ENCODE results near the gene CSNK2A3.
"Not testable (repeated sequence)": the region's sequence is repeated elsewhere in the genome, so short reads cannot be mapped to it uniquely, and the experiment has no call there.

The CSNK2A3 gene

DNA sequence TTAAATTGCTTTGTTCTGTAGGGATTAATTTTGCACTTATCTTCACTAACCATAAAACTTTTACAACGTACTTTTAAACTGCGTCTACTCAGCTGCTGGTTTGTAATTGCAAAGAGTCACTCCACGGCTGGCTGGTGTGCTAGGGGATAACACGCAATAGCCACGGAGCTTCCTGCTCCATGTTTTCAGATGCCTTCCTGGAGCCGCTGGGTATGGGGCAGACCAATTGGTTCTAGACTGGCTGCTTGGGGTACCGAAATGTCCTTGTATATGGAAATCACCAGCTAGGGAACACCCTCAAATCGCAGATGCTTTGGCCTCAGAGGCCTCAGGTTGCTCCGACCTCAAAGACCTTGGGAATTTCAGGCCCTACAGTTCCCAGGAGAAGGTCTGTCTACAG is 3.8 kb upstream of the CSNK2A3 start:
- TF ChIP-seq, protein P1, sequence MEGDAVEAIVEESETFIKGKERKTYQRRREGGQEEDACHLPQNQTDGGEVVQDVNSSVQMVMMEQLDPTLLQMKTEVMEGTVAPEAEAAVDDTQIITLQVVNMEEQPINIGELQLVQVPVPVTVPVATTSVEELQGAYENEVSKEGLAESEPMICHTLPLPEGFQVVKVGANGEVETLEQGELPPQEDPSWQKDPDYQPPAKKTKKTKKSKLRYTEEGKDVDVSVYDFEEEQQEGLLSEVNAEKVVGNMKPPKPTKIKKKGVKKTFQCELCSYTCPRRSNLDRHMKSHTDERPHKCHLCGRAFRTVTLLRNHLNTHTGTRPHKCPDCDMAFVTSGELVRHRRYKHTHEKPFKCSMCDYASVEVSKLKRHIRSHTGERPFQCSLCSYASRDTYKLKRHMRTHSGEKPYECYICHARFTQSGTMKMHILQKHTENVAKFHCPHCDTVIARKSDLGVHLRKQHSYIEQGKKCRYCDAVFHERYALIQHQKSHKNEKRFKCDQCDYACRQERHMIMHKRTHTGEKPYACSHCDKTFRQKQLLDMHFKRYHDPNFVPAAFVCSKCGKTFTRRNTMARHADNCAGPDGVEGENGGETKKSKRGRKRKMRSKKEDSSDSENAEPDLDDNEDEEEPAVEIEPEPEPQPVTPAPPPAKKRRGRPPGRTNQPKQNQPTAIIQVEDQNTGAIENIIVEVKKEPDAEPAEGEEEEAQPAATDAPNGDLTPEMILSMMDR (IDR thresholded peaks at IDR 0.05; ENCODE audit: insufficient read depth, low read depth, low read length, missing control alignments), result no peak
- no peak for DNase-seq (ENCODE audit: low read depth)

DNA sequence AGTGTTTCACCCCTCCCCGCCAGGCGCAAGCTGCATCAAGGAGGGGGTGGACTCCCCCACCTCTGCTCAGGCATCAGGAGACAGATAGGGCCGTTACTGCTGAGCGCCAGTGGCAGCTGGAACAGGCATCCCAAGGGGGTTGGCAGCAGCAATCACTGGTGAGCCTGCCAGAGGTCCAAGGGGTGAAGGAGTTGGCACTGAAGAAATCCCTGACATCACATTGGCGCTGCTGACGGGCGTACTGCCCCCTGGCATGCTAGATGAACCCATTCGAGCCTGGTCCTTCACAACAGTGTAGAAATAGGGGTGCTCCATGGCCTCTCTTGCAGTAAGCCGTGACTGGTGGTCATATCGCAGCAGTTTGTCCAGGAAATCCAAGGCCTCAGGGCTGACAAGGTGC is 1.2 kb downstream of the CSNK2A3 start:
- not testable (repeated sequence) for H3K4me3 ChIP-seq (ENCODE audit: low read length); DNase-seq (ENCODE audit: low read depth)

More for the DNA sequence above, 3.8 kb upstream of the CSNK2A3 start:
- no peak overlapping the region for H3K4me3 ChIP-seq (ENCODE audit: low read length)

DNA sequence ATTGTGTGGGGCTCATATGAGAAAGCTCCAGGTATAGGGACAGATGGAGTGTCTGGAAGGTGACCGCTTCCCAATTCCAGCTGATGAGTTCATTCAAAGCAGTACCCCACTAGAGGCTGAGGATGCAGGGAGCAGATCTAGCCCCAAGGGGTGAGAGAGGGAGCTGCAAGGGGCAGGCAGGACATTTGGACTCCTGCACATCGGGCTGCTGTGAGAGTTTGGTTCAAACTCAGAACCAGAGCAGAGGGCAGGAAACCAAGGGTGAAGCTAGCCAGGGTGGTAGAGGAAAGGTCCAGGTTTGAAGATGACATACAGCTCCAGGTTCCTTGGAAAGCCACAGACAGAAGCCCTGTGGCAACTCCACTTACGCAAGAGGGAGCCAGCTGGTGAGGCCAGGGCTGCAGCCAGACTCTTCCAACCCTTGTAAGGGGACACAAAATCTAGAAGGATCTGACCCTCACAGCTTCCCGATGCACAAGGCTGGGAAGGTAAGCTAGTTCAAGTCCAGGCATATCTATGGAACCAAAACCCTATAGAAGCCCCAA is 1.9 kb downstream of the CSNK2A3 start:
- DNase-seq (ENCODE audit: low read depth), result peak; percentile 22
- TF ChIP-seq, protein P1 (IDR thresholded peaks at IDR 0.05; ENCODE audit: insufficient read depth, low read depth, low read length, missing control alignments), result no peak
- H3K4me3 ChIP-seq (ENCODE audit: low read length), result no peak overlapping the region

DNA sequence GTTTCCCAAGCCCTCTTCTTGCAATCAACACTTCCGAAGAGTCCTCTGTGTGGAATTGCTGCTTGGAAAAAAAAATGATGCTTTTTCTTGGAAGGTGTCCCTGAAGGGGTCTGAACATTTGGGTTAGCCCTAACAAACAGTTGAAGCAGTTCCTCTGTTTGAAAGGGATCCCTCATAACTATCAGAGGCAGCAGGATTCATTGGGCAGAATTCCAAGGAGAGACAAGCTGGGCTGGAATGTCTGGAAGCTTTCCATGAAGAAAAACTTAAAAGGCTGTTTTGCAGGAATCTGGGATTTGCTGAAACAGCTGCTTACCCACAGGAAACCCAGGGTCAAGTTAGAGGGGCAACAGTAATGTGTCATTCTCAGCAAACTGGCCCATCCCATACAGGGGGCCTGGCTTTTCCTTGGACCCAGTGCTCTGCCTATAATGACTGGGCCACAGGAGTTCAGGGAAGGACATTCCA is 3.1 kb downstream of the CSNK2A3 start:
- TF ChIP-seq, protein P1 (IDR thresholded peaks at IDR 0.05; ENCODE audit: insufficient read depth, low read depth, low read length, missing control alignments), result no peak
- DNase-seq (ENCODE audit: low read depth), result peak; percentile 36
- no peak overlapping the region for H3K4me3 ChIP-seq (ENCODE audit: low read length)

DNA sequence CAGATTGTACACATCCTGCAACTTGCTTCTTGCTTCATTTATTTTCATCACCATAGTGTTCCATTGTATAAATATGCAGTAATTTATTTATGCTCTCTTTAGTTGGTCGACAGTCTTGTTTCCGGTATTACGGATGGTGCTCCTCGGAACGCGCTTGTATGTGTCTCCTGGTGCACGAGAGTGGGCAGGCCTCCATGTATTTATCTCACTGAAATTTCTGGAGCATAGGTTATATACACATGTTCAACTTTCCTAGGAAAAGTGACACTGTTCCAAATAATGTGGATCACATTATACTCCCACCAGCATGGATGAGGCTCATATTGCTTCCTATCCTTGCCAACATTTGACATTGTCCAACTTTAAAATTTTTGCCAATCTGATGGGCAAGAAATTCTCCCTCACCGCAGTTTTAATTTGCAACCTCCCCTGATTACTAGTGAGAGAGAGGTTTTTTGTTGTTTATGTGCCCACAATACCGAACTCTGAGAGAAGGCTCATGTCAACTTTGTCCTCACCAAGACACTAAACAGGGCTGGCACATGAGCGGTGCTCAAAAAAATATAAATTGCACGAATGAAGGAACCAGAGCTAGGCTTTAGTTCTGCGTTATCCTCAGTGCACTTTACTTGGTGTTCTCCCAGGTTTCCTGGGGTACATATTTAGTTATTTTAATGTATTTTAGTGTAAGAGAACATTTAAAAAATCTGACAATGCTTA is 3.8 kb downstream of the CSNK2A3 start:
- no peak for DNase-seq (ENCODE audit: low read depth)
- TF ChIP-seq, protein P1 (IDR thresholded peaks at IDR 0.05; ENCODE audit: insufficient read depth, low read depth, low read length, missing control alignments), result no peak
- H3K4me3 ChIP-seq (ENCODE audit: low read length), result no peak overlapping the region

DNA sequence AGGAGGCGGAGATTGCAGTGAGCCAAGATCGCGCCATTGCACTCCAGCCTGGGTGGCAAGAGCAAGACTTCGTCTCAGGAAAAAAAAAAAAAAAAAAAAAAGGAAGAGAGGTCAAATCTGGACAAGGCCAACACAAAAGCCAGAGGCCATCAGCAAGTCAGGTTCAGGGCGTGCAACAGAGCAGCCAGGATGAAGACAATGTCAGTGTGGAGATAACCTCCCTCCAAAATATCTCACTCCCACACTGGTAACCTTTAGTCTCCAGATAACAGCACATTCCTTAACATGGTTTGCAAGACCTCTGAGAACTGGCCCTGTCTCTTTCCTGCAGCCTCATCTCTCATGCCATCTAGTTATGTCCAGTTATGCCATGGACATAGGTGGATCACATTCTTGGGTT is 4.7 kb downstream of the CSNK2A3 start:
- no peak for DNase-seq (ENCODE audit: low read depth)
- no peak overlapping the region for H3K4me3 ChIP-seq (ENCODE audit: low read length)
- TF ChIP-seq, protein P1 (IDR thresholded peaks at IDR 0.05; ENCODE audit: insufficient read depth, low read depth, low read length, missing control alignments), result no peak

DNA sequence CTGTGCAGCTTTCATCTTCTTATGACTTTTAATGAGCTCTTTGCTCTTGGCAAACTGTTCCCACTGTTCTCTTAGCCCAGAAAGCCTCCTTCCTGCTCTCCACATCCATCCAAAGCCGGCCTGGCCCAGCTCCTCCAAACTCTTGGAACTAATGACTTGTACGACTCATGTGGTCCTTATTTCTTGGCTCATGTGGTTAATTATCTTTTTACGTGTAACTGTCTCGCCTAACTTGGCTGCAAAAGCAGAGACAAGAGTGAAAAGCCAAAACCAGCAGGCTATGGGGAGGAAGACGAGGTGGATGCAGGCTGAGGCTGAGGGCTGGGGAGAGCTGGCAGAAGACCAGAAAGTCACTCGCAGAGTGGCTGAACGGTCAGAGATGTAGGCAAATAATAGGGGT is 5.5 kb downstream of the CSNK2A3 start:
- no peak overlapping the region for H3K4me3 ChIP-seq (ENCODE audit: low read length)
- TF ChIP-seq, protein P1 (IDR thresholded peaks at IDR 0.05; ENCODE audit: insufficient read depth, low read depth, low read length, missing control alignments), result no peak

More for the DNA sequence above, 5.5 kb downstream of the CSNK2A3 start:
- DNase-seq (ENCODE audit: low read depth), result no peak
